HUES64 (cell line): ENCODE measurements around the gene DYNLT3.
A peak's percentile ranks its signal among the peaks of the same experiment; 100 is the strongest.

Source experiments
- H3K27ac ChIP-seq: 2 replicates; pipeline ENCODE4 v1.7.0; 2013; ENCODE audit warnings: low read depth, low read length, inconsistent platforms
- H3K27me3 ChIP-seq: 2 replicates; pipeline ENCODE4 v1.6.1; 2013; ENCODE audit warnings: mild to moderate bottlenecking, low read length; ENCODE audit not compliant: insufficient read depth
- H3K36me3 ChIP-seq: 2 replicates; pipeline ENCODE4 v1.6.1; 2013; ENCODE audit warnings: mild to moderate bottlenecking, low read length; ENCODE audit not compliant: insufficient read depth
- H3K4me1 ChIP-seq: 2 replicates; pipeline ENCODE4 v1.6.1; 2013; ENCODE audit warnings: mild to moderate bottlenecking, low read length, moderate library complexity; ENCODE audit not compliant: insufficient read depth
- H3K4me3 ChIP-seq: 2 replicates; pipeline ENCODE4 v1.5.1; 2013; ENCODE audit warnings: mild to moderate bottlenecking, low read length, moderate library complexity
- H3K9ac ChIP-seq: 2 replicates; pipeline ENCODE4 v1.6.1; 2013; ENCODE audit warnings: mild to moderate bottlenecking, low read depth, low read length
- H3K9me3 ChIP-seq: 2 replicates; pipeline ENCODE4 v1.6.1; 2013; ENCODE audit warnings: low read depth, low read length; ENCODE audit not compliant: insufficient read depth
- WGBS: fragments of 150-250, 120-280 bp; methylation state at CpG from one replicate; pipeline ENCODE4 v1.1.7; 2013; ENCODE audit warnings: missing lambda C conversion rate; 5-methylcytosine and 5-hydroxymethylcytosine counted together

DYNLT3 gene

DNA sequence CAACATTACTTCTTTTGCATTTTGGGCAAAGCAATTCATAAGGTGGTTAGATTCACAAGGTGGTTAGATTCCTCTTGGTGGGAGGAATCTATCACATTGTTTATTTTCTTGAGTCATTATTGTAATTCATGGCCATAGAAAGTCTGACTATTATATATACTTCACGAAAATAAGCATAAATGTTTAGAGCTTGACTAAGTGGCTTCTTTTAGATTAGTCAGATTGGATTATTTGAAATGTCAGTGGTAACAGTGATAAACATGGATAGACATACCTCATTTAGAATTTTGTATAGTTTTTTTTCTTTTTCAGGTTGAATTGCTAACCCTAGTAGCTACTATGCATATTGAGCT is 24.9 kb upstream of the DYNLT3 start:
- no peak overlapping the region for H3K4me3 ChIP-seq
- H3K27ac ChIP-seq = no peak overlapping the region
- H3K27me3 ChIP-seq = no peaks in the 10 kb centered on the region

DNA sequence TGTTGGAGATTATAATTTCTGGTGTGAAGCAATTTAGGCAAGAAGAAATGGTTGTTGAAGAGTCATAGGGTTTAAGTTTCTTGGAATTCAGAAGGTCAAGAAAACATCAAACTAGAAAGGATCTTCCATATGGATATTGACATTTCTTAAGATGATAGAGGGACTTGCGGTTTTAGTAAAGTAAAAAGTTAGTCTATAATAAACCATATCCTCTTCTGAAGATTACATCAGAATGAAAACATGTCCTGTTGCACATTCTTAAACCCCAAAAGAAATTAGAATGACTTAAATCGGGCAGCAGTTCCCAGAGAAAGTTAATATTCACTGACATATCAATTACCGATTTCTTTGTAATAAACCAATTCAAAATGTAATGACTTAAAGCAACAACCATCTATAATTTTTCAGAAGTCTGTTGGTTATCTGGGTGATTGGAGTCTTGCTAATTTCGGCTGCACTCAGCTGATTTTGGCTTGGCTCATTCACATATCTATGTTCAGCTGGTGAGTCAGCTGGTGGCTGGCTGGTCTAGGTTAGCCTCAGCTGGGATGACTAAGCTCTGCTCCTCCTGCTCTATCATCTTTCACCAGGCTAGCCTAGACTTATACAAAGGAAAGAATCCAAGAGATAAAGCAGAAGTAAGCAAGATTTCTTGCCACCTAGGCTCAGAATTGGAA is 24.4 kb upstream of the DYNLT3 start:
- H3K4me1 ChIP-seq = no peaks in the 10 kb centered on the region
- WGBS = 92% methylated on average over 1 of the region's 4 CpGs
- H3K27me3 ChIP-seq = no peaks in the 10 kb centered on the region
- no peak overlapping the region for H3K9ac ChIP-seq
- no peak overlapping the region for H3K27ac ChIP-seq
- no peaks in the 10 kb centered on the region for H3K9me3 ChIP-seq
- no peaks in the 10 kb centered on the region for H3K36me3 ChIP-seq
- H3K4me3 ChIP-seq = no peak overlapping the region

More for the DNA sequence above, 24.9 kb upstream of the DYNLT3 start:
- Histone ChIP-seq H3K4me1 (no peaks in the 10 kb centered on the region), H3K9ac (no peak overlapping the region), H3K36me3 (no peaks in the 10 kb centered on the region), H3K9me3 (no peaks in the 10 kb centered on the region)
- WGBS = no CpG with 5 or more reads among the region's 1 CpG

DNA sequence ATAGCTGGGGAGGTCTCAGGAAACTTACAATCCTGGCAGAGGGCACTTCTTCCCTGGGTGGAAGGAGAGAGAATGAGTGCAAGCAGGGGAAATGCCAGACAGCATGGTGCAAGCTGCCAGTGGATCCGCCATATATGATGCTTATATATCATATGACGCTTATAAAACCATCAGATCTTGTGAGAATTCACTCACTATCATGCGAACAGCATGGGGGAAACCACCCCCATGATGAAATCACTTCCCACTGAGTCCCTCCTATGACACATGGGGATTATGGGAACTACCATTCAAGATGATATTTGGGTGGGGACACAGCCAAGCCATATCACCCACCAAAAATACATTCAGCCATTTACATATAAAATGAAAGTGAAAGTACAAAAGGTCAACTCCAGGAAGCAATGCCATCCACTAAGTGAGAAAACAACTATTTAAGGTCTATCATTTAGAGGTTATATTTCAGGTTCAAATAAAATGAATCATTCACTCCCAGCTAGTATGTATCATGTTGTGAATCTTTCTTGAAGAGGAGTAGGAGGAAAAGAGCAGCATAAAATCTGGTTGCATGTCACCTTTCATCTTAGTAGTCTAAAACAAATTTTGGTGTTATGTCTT is 20.3 kb upstream of the DYNLT3 start:
- no peaks in the 10 kb centered on the region for H3K9me3 ChIP-seq
- H3K27me3 ChIP-seq = no peaks in the 10 kb centered on the region
- H3K9ac ChIP-seq = no peak overlapping the region
- H3K4me1 ChIP-seq = no peaks in the 10 kb centered on the region
- H3K27ac ChIP-seq = no peak overlapping the region
- WGBS = 100% methylated on average over 3 of the region's 3 CpGs
- no peaks in the 10 kb centered on the region for H3K36me3 ChIP-seq
- no peak overlapping the region for H3K4me3 ChIP-seq

DNA sequence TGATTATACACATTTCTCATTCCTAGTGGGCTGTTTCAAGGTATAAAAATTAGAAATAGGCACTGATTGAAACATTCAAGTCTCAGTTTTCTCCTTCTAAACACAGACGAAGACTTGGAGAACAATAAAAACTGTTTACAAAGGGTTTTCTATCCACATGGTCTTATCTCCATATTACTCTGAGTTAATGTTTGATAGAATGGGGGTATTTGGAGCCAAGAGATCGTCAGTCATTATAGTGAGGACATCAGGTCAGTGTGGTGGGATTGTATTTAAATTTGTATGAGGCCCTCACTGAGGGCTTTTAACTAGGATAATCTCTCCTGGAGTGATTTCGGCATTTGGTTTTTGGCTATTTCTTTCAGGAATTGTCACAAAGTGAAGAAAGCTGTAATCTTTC is 16.4 kb upstream of the DYNLT3 start:
- H3K27ac ChIP-seq = no peak overlapping the region
- no peaks in the 10 kb centered on the region for H3K27me3 ChIP-seq
- no peak overlapping the region for H3K4me3 ChIP-seq
- H3K9me3 ChIP-seq = no peaks in the 10 kb centered on the region
- 70% methylated on average over 2 of the region's 3 CpGs for WGBS
- H3K36me3 ChIP-seq = no peaks in the 10 kb centered on the region
- H3K4me1 ChIP-seq = no peaks in the 10 kb centered on the region
- no peak overlapping the region for H3K9ac ChIP-seq

DNA sequence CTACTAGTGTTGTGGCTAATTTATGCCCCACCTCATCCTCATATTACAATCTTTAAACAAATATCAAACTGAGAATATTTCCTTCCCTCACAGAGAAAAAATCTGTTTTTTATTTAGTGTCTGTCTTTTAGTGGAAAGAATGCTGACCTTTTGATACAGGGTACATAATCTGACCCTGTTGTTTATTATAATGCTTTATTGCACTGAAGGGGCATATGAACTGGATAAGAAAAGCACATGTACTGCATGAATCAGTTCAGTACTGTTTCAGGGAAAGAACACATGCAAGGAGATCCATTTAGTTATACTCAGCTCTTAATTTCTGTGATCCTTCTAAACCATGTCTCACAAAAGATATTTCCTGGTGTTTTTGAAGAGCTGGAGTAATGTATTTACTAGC is 15.5 kb upstream of the DYNLT3 start:
- H3K36me3 ChIP-seq = no peaks in the 10 kb centered on the region
- H3K4me3 ChIP-seq = no peak overlapping the region
- no peaks in the 10 kb centered on the region for H3K27me3 ChIP-seq
- H3K27ac ChIP-seq = no peak overlapping the region
- H3K9ac ChIP-seq = no peak overlapping the region
- no peaks in the 10 kb centered on the region for H3K9me3 ChIP-seq
- H3K4me1 ChIP-seq = no peaks in the 10 kb centered on the region

DNA sequence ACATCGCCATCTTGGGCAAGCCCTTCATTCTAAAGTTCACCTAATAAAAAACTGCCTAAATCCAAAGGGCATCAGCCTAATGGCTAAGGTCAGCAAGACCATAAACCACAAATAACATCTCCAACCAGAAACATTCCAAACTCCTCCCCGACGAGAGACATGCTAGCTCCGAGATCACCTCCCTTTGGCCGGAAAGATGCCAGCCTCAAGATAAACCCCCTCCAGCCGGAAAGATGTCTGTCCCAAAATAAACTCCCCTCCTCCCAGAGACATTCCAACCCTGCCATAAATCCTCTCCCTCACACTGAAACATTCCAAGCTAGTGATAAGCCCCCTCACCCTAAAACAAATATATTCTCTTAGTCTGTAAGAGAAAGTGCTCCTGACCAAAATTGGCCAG is 13.3 kb upstream of the DYNLT3 start:
- Histone ChIP-seq H3K9me3 (no peaks in the 10 kb centered on the region), H3K27me3 (no peaks in the 10 kb centered on the region), H3K36me3 (no peaks in the 10 kb centered on the region), H3K4me1 (no peaks in the 10 kb centered on the region), H3K4me3 (no peak overlapping the region), H3K9ac (no peak overlapping the region), H3K27ac (no peak overlapping the region)
- 77% methylated on average over 6 of the region's 6 CpGs for WGBS

DNA sequence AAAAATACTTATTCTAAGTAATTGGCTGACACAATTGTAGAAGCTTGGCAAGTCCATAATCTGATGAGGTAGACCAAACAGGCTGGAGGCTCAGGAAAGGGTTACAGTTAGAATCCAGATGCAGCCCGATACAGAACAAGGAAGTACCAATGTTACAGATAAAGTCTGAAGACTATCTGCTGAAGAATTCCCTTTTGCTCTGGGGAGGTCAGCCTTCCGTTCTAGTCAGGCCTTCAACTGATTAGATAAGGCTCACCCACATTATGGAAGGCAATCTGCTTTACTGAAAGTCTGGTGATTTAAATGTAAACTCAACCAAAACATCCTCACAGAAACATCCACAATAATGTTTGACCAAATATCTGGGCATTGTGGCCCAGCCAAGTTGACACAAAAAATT is 7.4 kb upstream of the DYNLT3 start:
- WGBS = 89% methylated on average over 2 of the region's 2 CpGs
- no peaks in the 10 kb centered on the region for H3K36me3 ChIP-seq
- no peak overlapping the region for H3K4me3 ChIP-seq

DNA sequence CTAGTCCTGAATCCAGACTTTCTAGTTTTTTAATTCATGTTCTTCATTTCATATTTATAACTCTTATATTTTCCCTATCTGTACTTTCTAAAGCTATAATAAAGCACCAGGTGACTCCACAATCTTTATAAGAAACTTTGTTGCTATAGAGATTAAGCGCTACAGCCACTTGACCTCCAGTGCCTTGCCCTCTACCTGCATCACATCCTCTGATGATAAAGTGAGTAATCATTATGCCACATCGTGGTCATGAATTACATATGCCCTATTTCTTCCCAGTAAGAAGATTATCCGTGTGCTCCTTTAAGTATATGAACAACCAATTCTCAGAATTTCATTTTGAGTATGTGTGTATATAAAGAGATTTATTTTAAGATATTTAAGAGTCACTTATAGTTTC is 6.8 kb upstream of the DYNLT3 start:
- Histone ChIP-seq H3K9ac (no peak overlapping the region), H3K36me3 (no peaks in the 10 kb centered on the region), H3K9me3 (no peaks in the 10 kb centered on the region), H3K27me3 (no peaks in the 10 kb centered on the region), H3K27ac (no peak overlapping the region), H3K4me3 (no peak overlapping the region), H3K4me1 (no peaks in the 10 kb centered on the region)
- no CpG with 5 or more reads among the region's 3 CpGs for WGBS

More for the DNA sequence above, 7.4 kb upstream of the DYNLT3 start:
- H3K9ac ChIP-seq = no peak overlapping the region
- no peaks in the 10 kb centered on the region for H3K4me1 ChIP-seq
- no peaks in the 10 kb centered on the region for H3K9me3 ChIP-seq
- H3K27me3 ChIP-seq = no peaks in the 10 kb centered on the region
- H3K27ac ChIP-seq = no peak overlapping the region

DNA sequence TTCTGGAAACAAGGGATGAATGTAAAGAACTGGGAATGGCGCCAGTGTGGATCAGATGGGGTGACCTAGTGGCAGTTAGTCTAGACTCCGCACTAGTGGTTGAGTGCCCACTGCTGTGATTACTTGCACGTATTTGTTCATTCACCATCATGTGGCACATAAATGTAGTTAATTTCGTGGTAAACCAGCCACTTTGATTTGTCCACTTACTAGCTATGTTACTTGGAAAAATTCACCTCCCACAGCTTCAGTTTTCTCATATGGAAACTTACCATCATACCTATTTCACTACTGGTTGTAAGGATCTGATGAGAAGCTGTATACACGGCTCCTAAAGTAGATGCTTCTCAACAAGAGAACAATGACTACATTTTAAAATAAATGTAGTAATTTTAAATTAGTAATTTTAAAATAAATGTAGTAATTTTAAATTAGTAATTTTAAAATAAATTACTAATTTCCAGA is 394 bp upstream of the DYNLT3 start:
- Histone ChIP-seq H3K4me1 (no peaks in the 10 kb centered on the region), H3K27me3 (no peaks in the 10 kb centered on the region), H3K36me3 (no peaks in the 10 kb centered on the region), H3K27ac (peak overlapping the region; percentile 46; the same call in 1 of the 2 replicates), H3K4me3 (peak overlapping the region; percentile 72), H3K9ac (peak overlapping the region; percentile 64), H3K9me3 (no peaks in the 10 kb centered on the region)
- WGBS = 36% methylated on average over 4 of the region's 5 CpGs

DNA sequence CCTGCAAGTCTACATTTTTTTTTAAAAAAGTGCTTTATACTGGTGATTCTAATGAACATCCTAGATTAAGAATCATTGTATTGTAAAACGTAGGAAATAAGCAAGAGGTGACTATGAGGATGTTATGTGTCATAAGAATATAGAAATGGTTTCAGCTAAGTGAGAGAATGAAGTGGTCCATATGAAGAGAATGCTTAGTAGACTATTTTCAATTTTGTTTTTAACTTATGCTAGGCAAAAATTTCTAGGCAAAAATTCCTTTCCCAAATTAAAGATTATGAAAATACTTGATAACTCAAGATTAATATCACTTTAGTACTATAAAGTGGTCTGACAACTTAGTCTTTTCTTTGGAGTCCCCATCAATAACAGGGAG is 825 bp downstream of the DYNLT3 start:
- peak overlapping the region; percentile 72 for H3K4me3 ChIP-seq
- no peak overlapping the region; the same call in 1 of the 2 replicates for H3K27ac ChIP-seq
- H3K9me3 ChIP-seq = no peaks in the 10 kb centered on the region
- no peaks in the 10 kb centered on the region for H3K4me1 ChIP-seq
- no peaks in the 10 kb centered on the region for H3K36me3 ChIP-seq
- H3K9ac ChIP-seq = no peak overlapping the region
- 70% methylated on average over 1 of the region's 1 CpG for WGBS
- H3K27me3 ChIP-seq = no peaks in the 10 kb centered on the region

DNA sequence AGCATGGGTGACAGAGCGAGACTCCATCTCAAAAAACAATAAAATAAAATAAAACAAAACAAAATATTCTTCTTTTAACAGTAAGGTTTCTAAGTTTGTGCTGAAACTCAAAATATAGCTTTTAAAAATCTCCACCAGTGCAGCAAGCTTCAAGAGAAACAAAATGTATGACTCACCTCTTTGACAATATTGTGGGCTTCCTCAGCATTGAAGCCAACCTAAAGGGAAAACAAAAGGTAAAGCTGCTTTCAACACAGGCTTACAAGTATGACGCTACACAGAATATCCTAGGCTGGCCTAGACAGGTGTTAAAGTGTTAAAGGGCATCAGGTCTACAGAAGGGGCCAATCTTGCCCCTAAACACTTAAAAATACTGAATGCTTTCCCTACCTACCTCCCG is 1.2 kb downstream of the DYNLT3 start:
- WGBS = 91% methylated on average over 1 of the region's 3 CpGs
- no peak overlapping the region for H3K9ac ChIP-seq

More for the DNA sequence above, 1.2 kb downstream of the DYNLT3 start:
- Histone ChIP-seq H3K27ac (no peak overlapping the region), H3K36me3 (0 out of 2 replicates have a peak, but pooled peaks cover under 1% of the 10 kb centered on the region), H3K4me1 (no peaks in the 10 kb centered on the region), H3K4me3 (peak overlapping the region; percentile 72), H3K9me3 (no peaks in the 10 kb centered on the region), H3K27me3 (no peaks in the 10 kb centered on the region)
